Measurements from ENCODE around the gene PLEKHH3.
"Not testable (repeated sequence)": the region's sequence is repeated elsewhere in the genome, so short reads cannot be mapped to it uniquely, and the experiment has no call there.

The PLEKHH3 gene

DNA sequence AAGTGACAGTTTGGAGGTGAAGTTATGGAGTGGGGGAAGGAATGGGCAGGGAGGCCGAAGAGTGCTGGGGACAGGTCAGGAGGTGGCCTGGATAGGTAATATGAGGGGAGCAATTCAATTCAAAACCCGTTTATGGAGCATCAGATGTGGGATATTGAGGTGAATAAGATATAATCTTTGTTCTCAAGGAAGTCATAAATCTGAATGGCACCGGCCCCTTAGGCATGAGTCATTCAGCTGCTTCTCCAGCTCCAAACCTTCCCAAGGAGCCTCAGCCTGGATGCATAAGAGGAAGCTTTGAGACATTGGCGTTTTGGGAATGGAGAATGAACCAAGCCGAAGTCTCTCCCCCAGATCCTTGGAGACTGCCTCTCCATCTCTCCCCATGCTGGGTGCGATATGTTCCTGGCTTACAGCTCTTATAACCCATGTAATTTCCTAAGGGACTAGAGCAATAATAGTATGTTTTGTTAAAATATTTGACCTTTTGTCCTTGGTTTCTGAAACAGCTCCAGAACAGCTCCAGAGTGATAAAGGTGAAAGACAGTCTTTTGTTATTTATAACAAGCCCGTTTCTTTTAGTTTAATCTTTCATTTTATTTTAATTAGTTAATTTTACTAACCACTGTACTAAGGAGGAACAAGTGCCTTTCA is 16.0 kb downstream of the PLEKHH3 start:
- H3K27ac ChIP-seq (replicated peaks), result no peak overlapping the region
- no peak overlapping the region for H3K4me3 ChIP-seq (replicated peaks; ENCODE audit: insufficient read depth, low read length)
- no peak for DNase-seq (ENCODE audit: low read depth in 1 of 2, low spot score in 1 of 2)
- TF ChIP-seq, protein P1, sequence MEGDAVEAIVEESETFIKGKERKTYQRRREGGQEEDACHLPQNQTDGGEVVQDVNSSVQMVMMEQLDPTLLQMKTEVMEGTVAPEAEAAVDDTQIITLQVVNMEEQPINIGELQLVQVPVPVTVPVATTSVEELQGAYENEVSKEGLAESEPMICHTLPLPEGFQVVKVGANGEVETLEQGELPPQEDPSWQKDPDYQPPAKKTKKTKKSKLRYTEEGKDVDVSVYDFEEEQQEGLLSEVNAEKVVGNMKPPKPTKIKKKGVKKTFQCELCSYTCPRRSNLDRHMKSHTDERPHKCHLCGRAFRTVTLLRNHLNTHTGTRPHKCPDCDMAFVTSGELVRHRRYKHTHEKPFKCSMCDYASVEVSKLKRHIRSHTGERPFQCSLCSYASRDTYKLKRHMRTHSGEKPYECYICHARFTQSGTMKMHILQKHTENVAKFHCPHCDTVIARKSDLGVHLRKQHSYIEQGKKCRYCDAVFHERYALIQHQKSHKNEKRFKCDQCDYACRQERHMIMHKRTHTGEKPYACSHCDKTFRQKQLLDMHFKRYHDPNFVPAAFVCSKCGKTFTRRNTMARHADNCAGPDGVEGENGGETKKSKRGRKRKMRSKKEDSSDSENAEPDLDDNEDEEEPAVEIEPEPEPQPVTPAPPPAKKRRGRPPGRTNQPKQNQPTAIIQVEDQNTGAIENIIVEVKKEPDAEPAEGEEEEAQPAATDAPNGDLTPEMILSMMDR (IDR thresholded peaks at IDR 0.05; ENCODE audit: insufficient read depth, low read length), result no peak
- TF ChIP-seq GABPA (IDR thresholded peaks at IDR 0.05; ENCODE audit: low read depth), result no peak
- no peak for TF ChIP-seq POLR2AphosphoS5 (IDR thresholded peaks at IDR 0.05; ENCODE audit: low read depth)
- TF ChIP-seq SPI1 (IDR thresholded peaks at IDR 0.05; ENCODE audit: borderline replicate concordance, low read depth), result no peak
- TF ChIP-seq, protein P2, sequence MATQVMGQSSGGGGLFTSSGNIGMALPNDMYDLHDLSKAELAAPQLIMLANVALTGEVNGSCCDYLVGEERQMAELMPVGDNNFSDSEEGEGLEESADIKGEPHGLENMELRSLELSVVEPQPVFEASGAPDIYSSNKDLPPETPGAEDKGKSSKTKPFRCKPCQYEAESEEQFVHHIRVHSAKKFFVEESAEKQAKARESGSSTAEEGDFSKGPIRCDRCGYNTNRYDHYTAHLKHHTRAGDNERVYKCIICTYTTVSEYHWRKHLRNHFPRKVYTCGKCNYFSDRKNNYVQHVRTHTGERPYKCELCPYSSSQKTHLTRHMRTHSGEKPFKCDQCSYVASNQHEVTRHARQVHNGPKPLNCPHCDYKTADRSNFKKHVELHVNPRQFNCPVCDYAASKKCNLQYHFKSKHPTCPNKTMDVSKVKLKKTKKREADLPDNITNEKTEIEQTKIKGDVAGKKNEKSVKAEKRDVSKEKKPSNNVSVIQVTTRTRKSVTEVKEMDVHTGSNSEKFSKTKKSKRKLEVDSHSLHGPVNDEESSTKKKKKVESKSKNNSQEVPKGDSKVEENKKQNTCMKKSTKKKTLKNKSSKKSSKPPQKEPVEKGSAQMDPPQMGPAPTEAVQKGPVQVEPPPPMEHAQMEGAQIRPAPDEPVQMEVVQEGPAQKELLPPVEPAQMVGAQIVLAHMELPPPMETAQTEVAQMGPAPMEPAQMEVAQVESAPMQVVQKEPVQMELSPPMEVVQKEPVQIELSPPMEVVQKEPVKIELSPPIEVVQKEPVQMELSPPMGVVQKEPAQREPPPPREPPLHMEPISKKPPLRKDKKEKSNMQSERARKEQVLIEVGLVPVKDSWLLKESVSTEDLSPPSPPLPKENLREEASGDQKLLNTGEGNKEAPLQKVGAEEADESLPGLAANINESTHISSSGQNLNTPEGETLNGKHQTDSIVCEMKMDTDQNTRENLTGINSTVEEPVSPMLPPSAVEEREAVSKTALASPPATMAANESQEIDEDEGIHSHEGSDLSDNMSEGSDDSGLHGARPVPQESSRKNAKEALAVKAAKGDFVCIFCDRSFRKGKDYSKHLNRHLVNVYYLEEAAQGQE (IDR thresholded peaks at IDR 0.05; ENCODE audit: insufficient replicate concordance, low read depth), result no peak
- peaks cover 4% of the 10 kb centered on the region for H3K27me3 ChIP-seq (ENCODE audit: insufficient read depth, poor library complexity, severe bottlenecking)

- not testable (repeated sequence) for H3K27ac ChIP-seq (replicated peaks)
Observed at GRCh38 chr17:42659932-42660274, 16.9 kb downstream of the PLEKHH3 start.

GRCh38 chr17:42659079-42659931 is 17.5 kb downstream of the PLEKHH3 start, which contains the start of gene TUBG2:
Gene TUBG2 (plus strand): TSS chr17:42659284. CDS start chr17:42659504, 220 bp downstream.
- peaks cover 4% of the 10 kb centered on the region for H3K27me3 ChIP-seq (ENCODE audit: insufficient read depth, poor library complexity, severe bottlenecking)
- peak in 1 of 2 experiments; percentile 35 for DNase-seq (ENCODE audit: low read depth in 1 of 2, low spot score in 1 of 2)
- no peak within 1 kb of the TSS for H3K27ac ChIP-seq (replicated peaks)
- TF ChIP-seq, protein P1 (IDR thresholded peaks at IDR 0.05; ENCODE audit: insufficient read depth, low read length), result no peak
- TF ChIP-seq SPI1 (IDR thresholded peaks at IDR 0.05; ENCODE audit: borderline replicate concordance, low read depth), result no peak
- peak within 1 kb of the TSS; percentile 54 for H3K4me3 ChIP-seq (replicated peaks; ENCODE audit: insufficient read depth, low read length)

More at GRCh38 chr17:42659932-42660274, 16.9 kb downstream of the PLEKHH3 start:
- H3K27me3 ChIP-seq (ENCODE audit: insufficient read depth, poor library complexity, severe bottlenecking); H3K4me3 ChIP-seq (replicated peaks; ENCODE audit: insufficient read depth, low read length); DNase-seq (ENCODE audit: low read depth in 1 of 2, low spot score in 1 of 2): not testable (repeated sequence)

DNA sequence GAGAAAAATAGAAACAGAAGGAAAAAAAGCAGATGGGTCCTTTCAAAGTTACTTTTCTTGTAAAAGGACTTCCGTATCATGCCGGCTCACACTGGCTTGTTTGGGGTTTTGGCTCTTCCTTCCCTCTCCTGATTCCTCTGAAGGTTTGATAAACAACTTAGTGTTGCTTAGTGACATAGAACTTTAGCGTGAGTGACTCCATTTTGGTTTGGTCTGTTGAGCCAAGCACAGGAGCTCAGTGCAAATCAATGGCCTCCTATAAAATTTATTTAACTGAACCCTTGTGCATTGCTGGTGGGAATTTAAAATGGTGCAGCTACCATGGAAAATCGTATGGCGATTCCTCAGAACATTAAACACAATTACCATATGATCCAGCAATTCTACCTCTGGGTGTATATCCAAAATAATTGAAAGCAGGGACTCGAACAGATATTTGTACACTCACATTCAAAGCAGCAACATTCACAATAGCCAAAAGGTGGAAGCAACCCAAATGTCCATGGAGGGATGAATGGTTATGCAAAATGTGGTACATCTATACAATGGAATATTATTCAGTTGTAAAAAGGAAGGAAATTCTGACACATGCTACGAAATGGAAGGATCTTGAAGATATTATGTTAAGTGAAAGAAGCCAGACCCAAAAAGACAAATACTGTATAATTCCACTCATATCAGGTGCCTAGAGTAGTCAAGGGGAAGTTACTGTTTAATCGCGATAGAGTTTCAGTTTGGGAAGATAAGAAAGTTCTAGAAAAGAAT is 18.8 kb downstream of the PLEKHH3 start:
- no peak overlapping the region for H3K27ac ChIP-seq (replicated peaks)
- H3K4me3 ChIP-seq (replicated peaks; ENCODE audit: insufficient read depth, low read length), result no peak overlapping the region
- TF ChIP-seq GABPA (IDR thresholded peaks at IDR 0.05; ENCODE audit: low read depth) (no peak), POLR2AphosphoS5 (IDR thresholded peaks at IDR 0.05; ENCODE audit: low read depth) (no peak), SPI1 (IDR thresholded peaks at IDR 0.05; ENCODE audit: borderline replicate concordance, low read depth) (no peak)
- TF ChIP-seq, protein P1 (IDR thresholded peaks at IDR 0.05; ENCODE audit: insufficient read depth, low read length), result no peak
- TF ChIP-seq, protein P2 (IDR thresholded peaks at IDR 0.05; ENCODE audit: insufficient replicate concordance, low read depth), result no peak
- H3K27me3 ChIP-seq (ENCODE audit: insufficient read depth, poor library complexity, severe bottlenecking), result peaks cover 4% of the 10 kb centered on the region
- no peak for DNase-seq (ENCODE audit: low read depth in 1 of 2, low spot score in 1 of 2)

All from HL-60 (cell line).